22Rv1 (cell line): ENCODE measurements around the gene SLC4A11.

Source experiments
- H3K27ac ChIP-seq: fragments of 450-650 bp; 2 replicates; pipeline ENCODE4 v1.5.1; 2017
- ZFX ChIP-seq: fragments of 450-650 bp; IDR thresholded peaks from 2 replicates; pipeline ENCODE4 v1.6.1; 2017; ENCODE audit warnings: antibody characterized with exemption, borderline replicate concordance
- TF ChIP-seq, protein P1 (sequence below): fragments of 450-650 bp; IDR thresholded peaks from 2 replicates; pipeline ENCODE4 v1.5.1; 2017; ENCODE audit warnings: mild to moderate bottlenecking

Gene SLC4A11

DNA sequence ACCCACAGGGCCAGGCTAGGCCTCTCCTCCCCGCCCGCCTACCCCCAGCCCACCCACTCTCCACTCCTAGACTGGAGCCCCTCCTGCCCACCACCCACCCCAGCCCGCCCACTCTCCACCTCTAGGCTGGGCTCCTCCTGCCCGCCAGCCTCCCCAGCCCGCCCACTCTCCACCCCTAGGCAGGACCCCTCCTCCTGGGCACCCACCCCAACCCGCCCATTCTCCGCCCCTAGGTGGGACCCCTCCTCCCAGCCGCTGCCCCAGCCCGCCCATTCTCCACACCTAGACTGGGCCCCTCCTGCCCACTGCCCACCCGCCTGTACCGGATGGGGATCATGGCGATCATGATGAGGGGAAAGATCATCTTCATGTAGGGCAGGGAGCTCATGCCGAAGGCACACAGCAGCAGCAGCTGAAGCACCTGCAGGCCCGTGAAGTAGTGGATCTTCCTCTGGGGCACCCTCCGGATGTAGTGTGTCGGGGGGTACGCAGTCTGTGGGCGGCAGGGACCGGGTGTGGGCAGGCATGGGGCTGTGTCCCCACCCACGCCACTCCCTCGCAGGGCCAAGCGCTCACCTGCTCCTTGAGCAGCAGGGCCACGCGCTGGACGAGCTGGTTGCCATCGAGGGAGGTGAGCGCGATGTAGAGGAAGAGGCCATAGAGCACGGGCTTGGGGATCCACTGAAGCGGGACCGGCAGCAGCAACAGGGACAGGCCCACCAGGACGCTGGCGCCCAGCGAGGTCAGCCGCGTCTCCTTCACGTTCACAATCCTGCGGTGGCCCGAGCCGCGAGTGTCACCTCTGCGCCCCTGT is 10.8 kb downstream of the SLC4A11 start:
- TF ChIP-seq, protein P1, sequence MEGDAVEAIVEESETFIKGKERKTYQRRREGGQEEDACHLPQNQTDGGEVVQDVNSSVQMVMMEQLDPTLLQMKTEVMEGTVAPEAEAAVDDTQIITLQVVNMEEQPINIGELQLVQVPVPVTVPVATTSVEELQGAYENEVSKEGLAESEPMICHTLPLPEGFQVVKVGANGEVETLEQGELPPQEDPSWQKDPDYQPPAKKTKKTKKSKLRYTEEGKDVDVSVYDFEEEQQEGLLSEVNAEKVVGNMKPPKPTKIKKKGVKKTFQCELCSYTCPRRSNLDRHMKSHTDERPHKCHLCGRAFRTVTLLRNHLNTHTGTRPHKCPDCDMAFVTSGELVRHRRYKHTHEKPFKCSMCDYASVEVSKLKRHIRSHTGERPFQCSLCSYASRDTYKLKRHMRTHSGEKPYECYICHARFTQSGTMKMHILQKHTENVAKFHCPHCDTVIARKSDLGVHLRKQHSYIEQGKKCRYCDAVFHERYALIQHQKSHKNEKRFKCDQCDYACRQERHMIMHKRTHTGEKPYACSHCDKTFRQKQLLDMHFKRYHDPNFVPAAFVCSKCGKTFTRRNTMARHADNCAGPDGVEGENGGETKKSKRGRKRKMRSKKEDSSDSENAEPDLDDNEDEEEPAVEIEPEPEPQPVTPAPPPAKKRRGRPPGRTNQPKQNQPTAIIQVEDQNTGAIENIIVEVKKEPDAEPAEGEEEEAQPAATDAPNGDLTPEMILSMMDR: no peak
- TF ChIP-seq ZFX: no peak
- no peak overlapping the region for H3K27ac ChIP-seq

DNA sequence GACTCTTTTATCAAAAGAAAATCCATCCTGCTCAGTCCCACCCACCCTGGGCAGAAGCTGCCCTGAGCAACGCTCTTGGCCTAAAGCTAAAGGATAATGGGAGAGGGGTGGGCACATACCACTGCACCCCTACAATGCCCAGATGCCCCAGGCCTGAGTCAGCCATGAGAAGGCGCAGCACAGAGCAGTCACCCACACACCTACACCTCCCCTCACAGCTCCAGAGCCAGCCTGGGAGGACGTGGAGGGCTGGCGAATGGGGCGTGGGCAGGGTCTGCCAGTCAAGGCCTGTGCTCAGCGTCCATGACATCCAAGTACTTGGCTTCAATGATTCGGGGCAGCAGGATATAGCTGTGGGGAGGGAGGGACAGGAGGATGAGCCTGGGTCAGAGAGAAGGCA is 11.5 kb downstream of the SLC4A11 start:
- TF ChIP-seq, protein P1: no peak
- TF ChIP-seq ZFX: no peak

DNA sequence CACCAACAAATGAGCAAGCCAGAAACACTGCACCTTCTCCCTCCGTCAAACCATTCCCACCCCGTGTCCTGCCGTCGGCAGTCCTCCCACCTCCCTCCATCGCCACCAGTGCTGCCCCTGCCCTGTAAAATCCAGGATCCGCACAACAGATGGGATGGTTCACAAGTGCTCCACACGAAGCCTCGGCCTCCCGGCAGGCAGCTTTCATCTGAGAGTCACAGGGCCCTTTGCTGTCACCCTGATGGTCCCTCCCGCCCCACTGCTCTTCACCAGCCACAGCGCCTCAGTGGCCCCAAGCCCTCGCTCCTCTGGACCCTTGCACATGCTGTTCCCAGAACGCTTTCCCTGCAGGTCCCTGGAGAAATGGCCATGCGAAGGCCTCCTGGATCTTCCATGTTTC is 12.1 kb downstream of the SLC4A11 start:
- no peak overlapping the region for H3K27ac ChIP-seq
- no peak for TF ChIP-seq ZFX
- TF ChIP-seq, protein P1: no peak

More for the DNA sequence above, 11.5 kb downstream of the SLC4A11 start:
- H3K27ac ChIP-seq: no peak overlapping the region

DNA sequence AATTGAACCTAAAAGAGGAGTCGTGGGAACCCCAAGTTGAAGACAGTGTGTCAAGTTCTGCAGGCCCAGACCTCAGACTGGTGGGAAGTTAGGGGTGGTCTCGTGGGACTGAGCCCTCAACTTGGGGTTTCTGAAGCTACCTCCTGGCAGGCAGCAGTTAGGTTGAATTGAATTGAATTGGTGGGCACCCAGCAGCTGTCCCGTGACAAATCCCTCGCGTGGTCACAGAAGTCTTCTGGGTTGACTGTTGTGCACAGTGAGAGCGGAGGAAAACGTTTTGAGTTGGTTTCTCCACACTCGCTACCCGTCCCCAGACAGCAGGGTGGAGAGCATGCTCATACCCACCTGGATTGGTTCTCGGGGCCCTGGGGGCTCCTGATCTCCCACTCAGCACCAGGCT is 12.9 kb downstream of the SLC4A11 start:
- TF ChIP-seq ZFX: no peak
- TF ChIP-seq, protein P1: no peak
- no peak overlapping the region for H3K27ac ChIP-seq

DNA sequence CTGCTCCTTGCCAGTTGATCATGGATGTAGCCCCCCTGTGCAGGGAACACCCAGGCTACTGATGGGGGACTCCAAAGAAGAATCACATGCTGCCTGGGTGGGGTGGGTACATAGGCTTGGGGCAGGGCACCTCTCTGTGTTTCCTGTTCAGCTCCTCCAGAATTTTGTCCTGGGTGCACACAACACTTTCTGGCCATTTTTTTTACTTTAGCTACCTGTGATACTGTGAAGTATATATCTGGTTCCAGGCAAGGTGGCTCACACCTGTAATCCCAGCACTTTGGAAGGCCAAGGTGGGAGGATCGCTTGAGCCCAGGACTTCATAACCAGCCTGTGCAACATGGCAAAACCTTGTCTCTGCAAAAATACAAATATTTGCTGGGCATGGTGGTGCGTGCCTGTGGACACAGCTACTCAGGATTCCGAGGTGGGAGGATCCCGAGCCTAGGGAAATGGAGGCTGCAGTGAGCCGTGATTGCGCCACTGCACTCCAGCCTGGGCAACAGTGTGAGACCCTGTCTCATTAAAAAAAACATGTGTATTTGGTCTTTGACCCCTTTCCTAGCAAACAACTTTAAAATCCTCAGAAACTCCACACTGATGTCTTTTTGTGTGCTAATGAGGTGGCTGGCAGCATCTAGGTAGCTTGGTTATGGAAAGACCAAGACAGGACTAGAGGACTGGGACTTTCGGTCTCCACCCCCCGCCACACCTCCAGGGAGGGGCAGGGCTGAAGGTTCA is 14.1 kb downstream of the SLC4A11 start:
- no peak for TF ChIP-seq ZFX
- TF ChIP-seq, protein P1: no peak
- no peak overlapping the region for H3K27ac ChIP-seq

DNA sequence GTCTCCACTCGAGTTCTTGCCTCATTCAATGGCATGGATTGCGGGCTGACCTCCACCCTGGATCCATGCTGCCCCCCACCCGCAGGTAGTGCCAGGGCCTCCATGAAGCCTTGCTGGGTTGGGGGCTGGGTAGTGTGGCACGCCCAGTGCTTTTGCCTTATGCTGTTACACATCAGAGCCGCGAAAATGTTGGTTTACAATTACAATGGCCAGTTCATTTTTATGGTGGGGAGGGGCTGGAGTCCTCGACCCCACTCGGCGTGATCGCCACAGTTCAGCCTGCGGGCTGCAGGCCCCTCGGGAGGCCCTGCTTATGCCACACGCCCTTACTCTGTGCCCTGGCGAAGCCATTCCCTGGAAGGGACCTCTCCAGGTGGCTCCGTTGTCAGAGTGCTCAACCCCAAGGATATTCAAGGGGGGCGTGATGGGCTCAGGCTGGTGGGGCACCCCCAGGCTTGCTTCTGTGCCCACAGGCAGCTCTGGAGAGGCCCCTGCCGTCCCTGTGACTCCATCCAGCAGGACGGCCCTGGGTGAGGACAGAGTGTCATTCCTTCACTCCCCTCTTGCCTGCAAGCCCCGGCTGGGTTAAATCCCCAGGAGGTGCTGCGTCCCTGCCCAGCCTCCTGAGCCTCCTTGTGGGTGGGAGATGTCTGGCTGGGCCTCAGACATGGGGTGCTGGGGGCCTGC is 14.9 kb downstream of the SLC4A11 start:
- TF ChIP-seq ZFX: no peak
- TF ChIP-seq, protein P1: no peak
- no peak overlapping the region for H3K27ac ChIP-seq

DNA sequence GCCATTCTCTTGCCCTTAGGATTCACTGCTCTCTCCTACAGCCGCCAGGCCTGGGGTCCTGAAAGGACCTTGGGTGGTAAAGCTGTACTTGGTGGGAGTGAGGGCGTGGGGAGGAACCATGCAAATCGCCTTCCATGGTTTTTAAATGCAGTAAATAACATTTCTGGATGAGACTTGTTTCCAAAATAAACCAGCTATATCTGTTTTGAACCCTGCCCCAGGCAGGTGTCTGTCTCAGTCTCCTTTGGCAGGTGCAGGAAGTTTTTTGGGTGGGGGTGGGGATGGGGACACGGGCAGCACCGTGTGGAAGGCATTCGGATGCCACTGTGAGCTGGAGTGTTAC is 15.4 kb downstream of the SLC4A11 start:
- H3K27ac ChIP-seq: no peak overlapping the region
- TF ChIP-seq, protein P1: no peak
- no peak for TF ChIP-seq ZFX
